CD8-positive, alpha-beta memory T cell (primary cell): Measurements from ENCODE around the gene PSMB8. TPM values are rescaled to one million over a fixed set of nuclear protein-coding genes. Genes with fewer than 3 reads are reported as not detected.

Experiments
- CTCF ChIA-PET: fragments of 350-600 bp; sonication (Branson Sonifier 250); formaldehyde crosslinking; loops from one replicate; lab custom pipeline; 2021; ENCODE audit warnings: antibody characterized with exemption; lab: Charles Lee
- POLR2A ChIA-PET: fragments of 350-600 bp; sonication (Branson Sonifier 250); formaldehyde crosslinking; loops from one replicate; lab custom pipeline; 2021; ENCODE audit warnings: antibody characterized with exemption; lab: Charles Lee
- DNase-seq, 5 donors: peaks; one replicate each; pipeline versions ENCODE4 v3.0.0 to v3.0.0-alpha.2; 2020 to 2022; ENCODE audit warnings: mixed read lengths in 1 of 5
- H3K27ac ChIP-seq: one replicate; pipeline ENCODE4 v1.7.0; 2013; ENCODE audit warnings: low read depth, mild to moderate bottlenecking, low read length, moderate library complexity
- H3K27me3 ChIP-seq: 2 replicates; pipeline ENCODE4 v1.7.0; 2013; ENCODE audit warnings: low read length, mild to moderate bottlenecking; ENCODE audit not compliant: insufficient read depth, poor library complexity, severe bottlenecking
- H3K36me3 ChIP-seq: 2 replicates; pipeline ENCODE4 v1.7.0; 2013; ENCODE audit warnings: mild to moderate bottlenecking, low read length, moderate library complexity; ENCODE audit not compliant: insufficient read depth
- H3K4me1 ChIP-seq: 2 replicates; pipeline ENCODE4 v1.7.0; 2013; ENCODE audit warnings: mild to moderate bottlenecking, low read length, moderate library complexity; ENCODE audit not compliant: insufficient read depth
- H3K4me3 ChIP-seq: 2 replicates; pipeline ENCODE4 v1.7.0; 2013; ENCODE audit warnings: mild to moderate bottlenecking, low read length
- H3K9me3 ChIP-seq: 2 replicates; pipeline ENCODE4 v1.7.0; 2013; ENCODE audit warnings: mild to moderate bottlenecking, low read length
- H3K27ac Mint-ChIP-seq, 8 donors: one replicate each; pipeline ENCODE4 v1.8.0; 2020 to 2021; ENCODE audit warnings: mixed read lengths in 8 of 8, mild to moderate bottlenecking in 6 of 8, inconsistent platforms in 3 of 8, moderate library complexity in 3 of 8
- H3K27me3 Mint-ChIP-seq, 2 donors: one replicate each; pipeline ENCODE4 v1.8.0; 2020 to 2021; ENCODE audit warnings: mixed read lengths in 2 of 2, mild to moderate bottlenecking in 1 of 2, moderate library complexity in 1 of 2
- H3K36me3 Mint-ChIP-seq, 3 donors: one replicate each; pipeline ENCODE4 v1.8.0; 2020 to 2021; ENCODE audit warnings: mixed read lengths in 3 of 3, inconsistent platforms in 1 of 3, mild to moderate bottlenecking in 1 of 3
- H3K4me1 Mint-ChIP-seq, 3 donors: one replicate each; pipeline ENCODE4 v1.8.0; 2020 to 2021; ENCODE audit warnings: mixed read lengths in 3 of 3, inconsistent platforms in 1 of 3, mild to moderate bottlenecking in 1 of 3
- H3K4me3 Mint-ChIP-seq, 7 donors: one replicate each; pipeline ENCODE4 v1.8.0; 2020 to 2021; ENCODE audit warnings: mixed read lengths in 7 of 7, mild to moderate bottlenecking in 6 of 7, moderate library complexity in 4 of 7, inconsistent platforms in 2 of 7
- H3K9me3 Mint-ChIP-seq, 5 donors: one replicate each; pipeline ENCODE4 v1.8.0; 2020 to 2022; ENCODE audit warnings: mixed read lengths in 5 of 5, mild to moderate bottlenecking in 3 of 5, moderate library complexity in 2 of 5, inconsistent platforms in 1 of 5
- polyA plus RNA-seq: library from polyadenylated mRNA; unstranded; fragments of 300-500 nt; fragmentation: Illumina TruSeq; gene quantifications from one replicate; pipeline ENCODE4 v1.2.3, GENCODE V29; 2021
- total RNA-seq, 2 experiments: library from RNA; stranded (reverse); gene quantifications; one replicate each; pipeline ENCODE4 v1.2.3, GENCODE V29; 2021

Gene PSMB8
- total and polyA plus RNA-seq, 3 experiments from 2014 or later, result 311 to 422 (median 326) TPM

- POLR2A ChIA-PET, result no interaction called here
- Mint-ChIP-seq H3K27me3 (no peaks in the 10 kb centered on the region), H3K9me3 (no peaks in the 10 kb centered on the region), H3K36me3 (peaks cover 4 to 75% (median 27%) of the 10 kb centered on the region in 3 donors), H3K4me1 (peaks cover 23 to 38% (median 27%) of the 10 kb centered on the region in 3 donors), H3K4me3 (no peak overlapping the region), H3K27ac (peak overlapping the region in 2 of 8 donors; percentile 4 to 23)
- Histone ChIP-seq H3K36me3 (peaks cover 47% of the 10 kb centered on the region), H3K27me3 (no peaks in the 10 kb centered on the region), H3K4me1 (no peaks in the 10 kb centered on the region), H3K4me3 (no peak overlapping the region), H3K27ac (no peak overlapping the region), H3K9me3 (no peaks in the 10 kb centered on the region)
- DNase-seq, result no peak
- CTCF ChIA-PET, result interaction anchor here (1.3 to 2.4 kb wide), 3 partner anchors 9 to 13 kb away, joined by 4 to 16 read pairs (median 6); partner anchors contain the start of gene TAP2
Measured at GRCh38 chr6:32829495-32829894, 14.4 kb downstream of the PSMB8 start.

- H3K4me3 Mint-ChIP-seq, result no peak overlapping the region
- no peaks in the 10 kb centered on the region for H3K4me1 ChIP-seq
- H3K9me3 ChIP-seq, result no peaks in the 10 kb centered on the region
- CTCF ChIA-PET, result interaction anchor here (1.4 to 2.4 kb wide), 4 partner anchors 11 to 41 kb away, joined by 3 to 16 read pairs (median 6); partner anchors contain the start of genes TAP1 and TAP2
- no peaks in the 10 kb centered on the region for H3K27me3 Mint-ChIP-seq
- H3K27ac ChIP-seq, result no peak overlapping the region
- H3K9me3 Mint-ChIP-seq, result no peaks in the 10 kb centered on the region
- peak overlapping the region in 5 of 8 donors; percentile 12 to 80 (median 32) for H3K27ac Mint-ChIP-seq
- no peak overlapping the region for H3K4me3 ChIP-seq
- DNase-seq, result no peak
- POLR2A ChIA-PET, result no interaction called here
- peaks cover 0 to 50% (median 16%) of the 10 kb centered on the region in 3 donors for H3K36me3 Mint-ChIP-seq
- H3K4me1 Mint-ChIP-seq, result peaks cover 5 to 14% (median 10%) of the 10 kb centered on the region in 3 donors
- H3K27me3 ChIP-seq, result no peaks in the 10 kb centered on the region
- H3K36me3 ChIP-seq, result peaks cover 33% of the 10 kb centered on the region
Measured at GRCh38 chr6:32827025-32827424, 16.8 kb downstream of the PSMB8 start.

DNA sequence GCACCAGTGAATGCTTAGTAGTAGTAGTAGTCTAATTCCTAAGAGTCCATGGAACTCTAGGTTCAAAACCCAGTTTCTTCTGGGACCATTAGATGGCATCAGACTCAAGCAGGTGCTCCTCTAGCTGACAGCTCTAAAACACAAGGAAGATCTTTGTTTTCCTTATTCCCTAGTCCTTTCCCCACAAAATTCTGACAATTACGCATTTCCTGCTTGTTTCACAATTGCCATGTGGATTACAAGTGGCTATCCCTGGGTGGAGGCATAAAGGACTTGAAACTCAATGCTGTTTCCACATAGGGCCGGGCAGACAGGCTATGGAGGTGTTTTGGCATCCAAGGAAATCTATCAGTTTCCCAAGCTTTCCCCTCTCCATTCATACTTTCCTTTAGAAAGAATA lies 17.9 kb downstream of the PSMB8 start:
- peaks cover 24% of the 10 kb centered on the region for H3K36me3 ChIP-seq
- Mint-ChIP-seq H3K9me3 (no peaks in the 10 kb centered on the region), H3K36me3 (peaks cover 0 to 39% (median 10%) of the 10 kb centered on the region in 3 donors), H3K4me3 (no peak overlapping the region), H3K27ac (peak overlapping the region in 4 of 8 donors; percentile 3 to 25 (median 22)), H3K27me3 (no peaks in the 10 kb centered on the region), H3K4me1 (peaks cover 0 to 5% (median 3%) of the 10 kb centered on the region in 3 donors)
- H3K27ac ChIP-seq, result no peak overlapping the region
- no peak overlapping the region for H3K4me3 ChIP-seq
- DNase-seq, result no peak
- H3K27me3 ChIP-seq, result no peaks in the 10 kb centered on the region
- ChIA-PET POLR2A (no interaction called here), CTCF (interaction anchor here (1.4 to 1.9 kb wide), 2 partner anchors 12 to 42 kb away, joined by 6 to 7 read pairs; partner anchors contain the start of gene TAP2)
- no peaks in the 10 kb centered on the region for H3K4me1 ChIP-seq
- H3K9me3 ChIP-seq, result no peaks in the 10 kb centered on the region

GRCh38 chr6:32819729-32820128 lies 24.1 kb downstream of the PSMB8 start:
- Mint-ChIP-seq H3K9me3 (no peaks in the 10 kb centered on the region), H3K27ac (no peak overlapping the region), H3K4me3 (no peak overlapping the region), H3K4me1 (peaks cover 0 to 5% (median 0%) of the 10 kb centered on the region in 3 donors), H3K36me3 (no peaks in the 10 kb centered on the region), H3K27me3 (no peaks in the 10 kb centered on the region)
- Histone ChIP-seq H3K27ac (no peak overlapping the region), H3K4me3 (no peak overlapping the region), H3K27me3 (no peaks in the 10 kb centered on the region), H3K4me1 (no peaks in the 10 kb centered on the region), H3K9me3 (no peaks in the 10 kb centered on the region), H3K36me3 (no peaks in the 10 kb centered on the region)
- POLR2A ChIA-PET, result no interaction called here
- no peak for DNase-seq
- CTCF ChIA-PET, result interaction anchor here (1.6 kb wide), 1 partner anchor 9 kb away, joined by 6 read pairs; no protein-coding TSS in a partner anchor

DNA sequence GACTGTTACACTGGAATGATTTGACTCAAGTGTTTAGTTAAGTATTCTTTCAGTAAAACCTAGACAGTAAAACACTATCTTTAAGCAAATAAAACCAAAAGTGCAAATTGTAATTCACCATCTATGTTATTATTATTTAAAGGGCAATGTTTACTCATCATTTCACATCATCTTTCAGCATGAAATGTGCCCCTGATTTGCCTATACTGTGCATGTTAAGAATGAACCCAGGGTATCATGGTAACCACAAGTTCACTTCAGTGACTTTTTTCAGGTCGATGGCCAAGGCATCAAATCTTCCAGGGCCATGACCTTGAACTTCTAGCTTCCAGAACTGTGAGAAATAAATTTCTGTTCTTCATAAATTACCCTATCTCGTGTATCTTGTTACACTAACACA lies 25.0 kb downstream of the PSMB8 start:
- no peaks in the 10 kb centered on the region for H3K36me3 ChIP-seq
- DNase-seq, result no peak
- H3K27me3 ChIP-seq, result no peaks in the 10 kb centered on the region
- no peaks in the 10 kb centered on the region for H3K27me3 Mint-ChIP-seq
- H3K4me1 Mint-ChIP-seq, result peaks cover 0 to 5% (median 0%) of the 10 kb centered on the region in 3 donors
- H3K4me1 ChIP-seq, result no peaks in the 10 kb centered on the region
- no peak overlapping the region for H3K4me3 ChIP-seq
- no peaks in the 10 kb centered on the region for H3K9me3 Mint-ChIP-seq
- H3K9me3 ChIP-seq, result no peaks in the 10 kb centered on the region
- no peak overlapping the region for H3K27ac ChIP-seq
- CTCF ChIA-PET, result no interaction called here
- H3K27ac Mint-ChIP-seq, result no peak overlapping the region
- H3K36me3 Mint-ChIP-seq, result peaks cover 0 to 2% (median 0%) of the 10 kb centered on the region in 3 donors
- no peak overlapping the region for H3K4me3 Mint-ChIP-seq
- POLR2A ChIA-PET, result no interaction called here

DNA sequence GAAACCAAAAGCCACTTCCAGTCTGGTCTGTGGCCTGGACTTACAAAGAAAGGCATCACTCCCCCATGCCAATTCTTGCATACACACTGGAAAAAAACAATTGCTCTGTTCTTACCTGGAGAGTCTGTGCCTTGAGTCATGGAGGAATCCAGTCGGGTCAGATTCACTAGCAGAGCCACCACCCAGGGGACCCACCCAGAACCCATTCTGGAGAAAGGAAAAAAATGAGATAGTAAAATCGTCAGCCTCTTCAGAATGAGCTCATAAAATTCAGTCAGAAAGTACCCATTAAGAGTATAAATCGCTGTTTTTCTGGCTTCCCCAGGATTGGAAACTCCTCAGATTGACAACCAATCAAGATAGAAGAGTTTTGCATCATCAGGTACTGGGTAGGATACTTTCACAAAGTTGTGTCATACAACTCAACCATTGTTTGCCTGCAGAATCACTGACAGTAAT lies 27.1 kb downstream of the PSMB8 start, which contains the start of gene HLA-DOB:
Gene HLA-DOB (minus strand): TSS at position 257 of the 459 bp plus-strand sequence. CDS start 51 bp downstream, at position 206.
- Mint-ChIP-seq H3K9me3 (no peaks in the 10 kb centered on the region), H3K27ac (no peak within 1 kb of the TSS), H3K4me3 (no peak within 1 kb of the TSS), H3K27me3 (peaks cover 0 to 4% of the 10 kb centered on the region in 2 donors), H3K36me3 (peaks cover 0 to 6% (median 0%) of the 10 kb centered on the region in 3 donors), H3K4me1 (peaks cover 0 to 5% (median 0%) of the 10 kb centered on the region in 3 donors)
- no peaks in the 10 kb centered on the region for H3K36me3 ChIP-seq
- H3K27ac ChIP-seq, result no peak within 1 kb of the TSS
- H3K27me3 ChIP-seq, result no peaks in the 10 kb centered on the region
- POLR2A ChIA-PET, result no interaction called here
- H3K4me1 ChIP-seq, result no peaks in the 10 kb centered on the region
- CTCF ChIA-PET, result no interaction called here
- H3K9me3 ChIP-seq, result no peaks in the 10 kb centered on the region
- H3K4me3 ChIP-seq, result no peak within 1 kb of the TSS
- DNase-seq, result no peak

DNA sequence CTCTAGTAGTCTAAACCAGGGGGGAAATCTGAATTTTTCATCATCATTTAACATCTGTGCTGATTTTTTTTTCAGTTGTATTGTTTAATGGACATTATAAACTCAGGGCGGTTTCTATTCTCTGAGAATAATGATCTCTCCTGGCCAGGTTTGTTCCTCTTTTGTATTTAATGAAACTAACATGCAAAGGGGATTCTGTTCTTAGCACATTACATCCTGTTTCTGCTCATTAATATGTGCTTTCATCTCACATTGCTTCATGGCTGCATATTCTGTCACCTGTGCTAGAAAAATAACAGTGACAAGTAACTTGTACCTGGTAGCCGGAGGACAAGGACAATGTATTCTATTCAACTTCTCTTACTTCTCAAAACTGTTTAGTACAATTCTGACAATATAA lies 27.9 kb downstream of the PSMB8 start:
- Mint-ChIP-seq H3K27me3 (peaks cover 0 to 4% of the 10 kb centered on the region in 2 donors), H3K4me3 (no peak overlapping the region), H3K4me1 (peaks cover 0 to 5% (median 0%) of the 10 kb centered on the region in 3 donors), H3K36me3 (peaks cover 0 to 6% (median 0%) of the 10 kb centered on the region in 3 donors), H3K27ac (no peak overlapping the region), H3K9me3 (no peaks in the 10 kb centered on the region)
- Histone ChIP-seq H3K27ac (no peak overlapping the region), H3K9me3 (no peaks in the 10 kb centered on the region), H3K4me3 (no peak overlapping the region), H3K4me1 (no peaks in the 10 kb centered on the region), H3K27me3 (no peaks in the 10 kb centered on the region), H3K36me3 (no peaks in the 10 kb centered on the region)
- CTCF ChIA-PET, result no interaction called here
- DNase-seq, result no peak
- POLR2A ChIA-PET, result no interaction called here

DNA sequence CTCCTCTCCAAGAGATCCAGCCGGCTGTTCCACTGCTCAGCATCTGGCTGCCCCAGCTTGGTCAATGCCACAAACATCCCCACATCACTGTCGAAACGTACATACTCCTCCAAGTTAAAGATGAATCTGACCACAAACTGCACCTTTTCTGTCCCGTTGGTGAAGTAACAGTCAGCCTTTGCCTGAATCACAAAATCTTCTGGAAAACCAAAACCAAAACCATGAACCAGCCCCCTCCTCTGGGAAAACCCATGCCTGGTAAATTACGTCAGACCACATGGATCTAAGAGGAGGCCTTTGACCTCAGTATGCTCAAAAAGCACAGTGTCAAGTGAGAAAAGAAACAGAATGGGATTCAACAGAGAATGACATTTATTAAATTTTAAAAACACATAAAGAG lies 28.7 kb downstream of the PSMB8 start:
- POLR2A ChIA-PET, result no interaction called here
- H3K27me3 ChIP-seq, result no peaks in the 10 kb centered on the region
- no peaks in the 10 kb centered on the region for H3K4me1 ChIP-seq
- no peak for DNase-seq
- no peaks in the 10 kb centered on the region for H3K36me3 ChIP-seq
- H3K27me3 Mint-ChIP-seq, result peaks cover 0 to 7% of the 10 kb centered on the region in 2 donors
- no peaks in the 10 kb centered on the region for H3K9me3 Mint-ChIP-seq
- CTCF ChIA-PET, result interaction anchor here (1.4 kb wide), 1 partner anchor 170 kb away, joined by 3 read pairs; no protein-coding TSS in a partner anchor
- no peak overlapping the region for H3K4me3 ChIP-seq
- peaks cover 0 to 5% (median 0%) of the 10 kb centered on the region in 3 donors for H3K4me1 Mint-ChIP-seq
- no peak overlapping the region for H3K27ac ChIP-seq
- H3K36me3 Mint-ChIP-seq, result peaks cover 0 to 6% (median 0%) of the 10 kb centered on the region in 3 donors
- H3K9me3 ChIP-seq, result no peaks in the 10 kb centered on the region
- H3K4me3 Mint-ChIP-seq, result peak overlapping the region in 1 of 7 donors; percentile 34
- no peak overlapping the region for H3K27ac Mint-ChIP-seq
